NCI-H82 treated with DMSO at 0.1 percent for 48 hours (cell line): Measurements from ENCODE around the gene SERPINB7.

Experiments used
- DNase-seq: peaks from one replicate; lab custom pipeline; 2025; ENCODE audit not compliant: unreplicated experiment; lab: John Stamatoyannopoulos, UW

The SERPINB7 gene

DNA sequence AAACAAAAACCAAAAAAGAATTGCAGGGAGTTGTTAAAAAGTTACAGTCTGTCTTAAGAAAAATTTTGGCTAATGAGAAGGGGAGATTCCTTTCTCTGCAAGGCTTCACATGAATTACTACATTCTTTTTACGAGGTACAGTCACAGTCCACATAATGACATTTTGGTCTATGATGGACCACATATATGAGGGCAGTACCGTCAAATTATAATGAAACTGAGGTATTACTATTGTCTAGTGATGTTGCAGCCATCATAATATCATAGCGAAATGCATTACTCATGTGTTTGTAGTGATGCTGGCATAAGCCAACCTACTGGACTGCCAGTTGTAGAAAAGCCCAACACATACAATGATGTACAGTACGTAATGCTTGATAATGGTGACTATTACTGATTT is 12.5 kb downstream of the SERPINB7 start:
- DNase-seq: no peak

DNA sequence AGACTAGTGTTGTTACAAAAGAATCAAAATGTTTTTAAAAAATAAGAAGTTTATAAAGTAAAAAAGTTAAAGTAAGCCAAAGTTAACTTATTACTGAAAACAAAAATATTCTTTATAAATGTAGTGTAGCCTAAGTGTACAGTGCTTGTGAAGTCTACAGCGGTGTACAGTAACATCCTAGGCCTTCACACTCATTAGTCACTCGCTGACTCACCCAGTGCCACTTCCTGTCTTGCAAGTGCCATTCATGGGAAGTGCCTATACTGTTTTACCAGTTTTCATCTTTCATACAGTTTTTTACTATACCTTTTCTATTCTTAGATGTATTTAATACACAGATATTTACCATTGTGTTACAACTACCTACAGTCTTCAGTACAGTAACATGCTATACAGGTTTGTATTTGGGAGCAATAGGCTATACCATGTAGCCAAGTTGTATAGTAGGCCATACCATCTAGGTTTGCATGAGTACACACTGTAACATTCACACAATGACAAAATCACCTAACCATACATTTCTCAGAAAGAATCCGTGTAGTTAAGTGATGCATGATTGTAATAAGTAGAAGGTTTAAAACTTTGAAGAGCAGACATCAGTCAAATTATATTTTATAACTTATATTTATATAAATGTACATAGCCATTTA is 13.4 kb downstream of the SERPINB7 start:
- DNase-seq: no peak

DNA sequence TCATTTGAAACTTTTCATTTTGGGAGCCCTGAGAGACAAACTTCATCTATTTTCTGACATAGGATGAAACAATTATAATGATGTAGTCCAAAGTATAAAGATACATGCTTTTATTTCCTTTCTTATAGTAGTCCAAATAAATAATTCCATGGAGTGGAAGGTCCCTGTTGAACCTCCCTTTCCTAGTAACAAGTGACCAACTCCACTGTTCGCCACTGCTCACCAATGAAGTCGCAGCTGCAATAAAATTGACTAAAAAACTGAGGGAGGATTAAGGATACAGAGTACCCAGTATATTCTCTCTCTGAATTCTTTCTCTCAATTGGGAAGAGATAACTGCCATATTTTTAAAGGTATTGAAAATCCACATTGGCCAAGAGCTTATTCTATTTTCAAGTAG is 14.1 kb downstream of the SERPINB7 start:
- DNase-seq: no peak

DNA sequence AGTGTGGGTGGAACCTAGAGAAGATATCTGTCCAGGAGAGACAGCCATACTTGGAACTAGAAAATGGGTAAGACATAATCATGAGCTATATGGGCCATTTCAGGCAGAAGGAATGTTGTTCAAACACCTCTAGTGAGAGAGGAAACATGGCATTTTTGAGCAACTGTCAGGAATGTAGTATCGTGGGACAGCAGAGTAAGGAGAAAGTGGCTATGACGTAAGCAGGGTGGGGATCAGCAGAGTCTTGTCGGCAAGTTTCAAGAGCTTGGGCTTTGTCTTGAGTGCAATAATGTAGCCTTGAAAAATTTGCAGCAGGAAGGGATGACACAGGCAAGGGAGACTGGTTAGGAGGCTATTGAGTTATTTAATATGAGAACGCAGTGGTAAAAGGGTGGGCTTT is 20.4 kb downstream of the SERPINB7 start:
- no peak for DNase-seq

DNA sequence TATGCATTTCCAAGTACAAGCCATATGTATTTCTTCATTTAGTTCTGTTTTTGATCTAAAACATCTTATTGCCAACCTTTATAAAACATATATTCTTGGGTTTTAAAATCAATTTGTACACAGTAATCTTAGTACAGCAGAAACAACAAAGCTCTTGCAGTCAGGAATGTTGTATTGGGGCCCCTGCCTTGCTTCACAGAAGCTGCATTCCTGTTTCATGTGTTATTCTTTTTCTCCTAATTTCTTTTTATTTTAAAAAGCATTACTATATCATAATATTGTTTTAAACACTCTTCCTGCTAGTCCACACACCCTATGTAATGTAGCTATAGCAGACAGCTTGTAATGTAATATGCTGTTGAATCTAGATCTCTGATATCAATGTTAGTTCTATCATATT is 24.0 kb downstream of the SERPINB7 start:
- no peak for DNase-seq

DNA sequence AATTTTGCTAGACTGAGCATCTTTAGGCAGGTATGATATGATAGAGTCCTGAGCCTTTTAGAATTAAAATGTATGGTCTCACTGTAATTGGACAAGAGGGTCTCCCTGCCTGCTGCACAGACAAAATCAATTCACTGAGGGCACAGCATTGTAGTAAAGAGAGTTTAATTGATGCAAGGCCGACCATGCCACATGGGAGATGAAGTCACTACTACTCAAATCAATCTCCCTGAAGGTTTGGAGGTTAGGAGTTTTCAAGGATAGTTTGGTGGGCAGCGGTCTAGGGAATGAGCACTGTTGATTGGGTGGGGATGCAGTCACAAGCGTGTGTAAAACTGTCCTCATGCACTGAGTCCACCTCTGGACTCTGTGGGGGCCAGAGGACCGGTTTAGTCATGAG is 26.1 kb downstream of the SERPINB7 start:
- DNase-seq: no peak

DNA sequence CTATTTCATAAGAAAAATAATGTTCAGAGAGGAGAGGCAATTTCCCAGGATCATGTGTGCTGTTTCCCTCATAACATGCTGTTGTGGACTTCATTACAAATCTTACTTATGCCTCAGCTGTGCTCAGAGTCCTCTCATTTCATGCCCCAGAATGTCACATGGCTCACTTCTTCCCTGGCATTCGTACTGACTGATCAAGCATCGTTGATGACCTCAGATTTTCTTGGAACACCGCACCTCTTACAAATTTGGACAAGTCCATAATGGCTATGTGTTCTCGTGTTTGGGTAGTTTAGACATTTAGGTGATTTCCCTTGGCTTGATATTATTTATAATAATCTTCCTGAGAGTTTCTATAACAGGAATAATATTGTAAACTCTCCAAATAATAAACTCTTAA is 32.9 kb downstream of the SERPINB7 start:
- DNase-seq: no peak

DNA sequence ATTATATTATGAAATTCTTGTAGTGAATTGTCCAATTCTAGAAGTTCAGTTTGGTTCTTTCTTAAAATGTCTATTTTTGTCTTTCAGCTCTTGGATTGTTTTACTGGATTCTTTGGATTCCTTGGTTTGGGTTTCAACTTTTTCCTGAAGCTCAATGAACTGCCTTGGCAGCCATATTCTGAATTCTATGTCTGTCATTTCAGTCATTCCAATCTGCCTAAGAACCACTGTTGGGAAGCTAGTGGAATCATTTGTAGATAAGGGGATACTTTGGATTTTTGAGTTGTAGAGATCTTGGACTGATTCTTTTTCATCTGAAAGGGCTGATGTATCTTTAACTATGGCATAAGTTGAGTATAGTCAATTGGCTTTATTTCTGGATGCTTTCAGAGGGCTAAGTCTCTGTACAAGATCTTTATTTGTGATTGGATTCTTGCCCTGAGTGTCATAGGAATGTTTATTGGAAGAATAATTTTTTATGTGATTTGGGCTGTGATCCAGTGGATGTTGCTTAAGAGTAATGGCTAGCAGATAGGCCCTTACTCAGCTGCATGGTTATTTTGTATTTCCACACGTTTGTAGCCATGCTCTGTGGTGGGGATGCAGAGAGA is 42.3 kb downstream of the SERPINB7 start:
- DNase-seq: no peak

DNA sequence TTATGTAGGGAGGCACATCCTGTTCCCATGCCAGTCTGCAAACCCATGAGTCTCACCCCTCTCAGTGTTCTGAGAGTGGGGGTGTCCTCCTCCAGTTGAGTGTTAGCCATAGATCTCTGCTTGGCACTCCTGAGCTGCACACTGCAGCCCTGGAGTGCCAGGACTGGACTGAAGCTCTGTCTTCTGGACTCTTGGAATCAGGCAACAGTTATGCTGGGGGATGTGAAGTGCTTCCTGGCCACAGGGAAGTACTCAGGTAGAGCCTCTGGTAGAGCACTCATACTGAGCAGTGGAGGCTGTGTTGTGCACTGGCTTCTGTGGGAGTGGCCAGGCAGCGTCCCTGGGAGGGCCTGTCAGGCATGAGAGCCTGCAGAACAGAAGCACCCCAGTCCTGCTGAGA is 43.0 kb downstream of the SERPINB7 start:
- DNase-seq: no peak

DNA sequence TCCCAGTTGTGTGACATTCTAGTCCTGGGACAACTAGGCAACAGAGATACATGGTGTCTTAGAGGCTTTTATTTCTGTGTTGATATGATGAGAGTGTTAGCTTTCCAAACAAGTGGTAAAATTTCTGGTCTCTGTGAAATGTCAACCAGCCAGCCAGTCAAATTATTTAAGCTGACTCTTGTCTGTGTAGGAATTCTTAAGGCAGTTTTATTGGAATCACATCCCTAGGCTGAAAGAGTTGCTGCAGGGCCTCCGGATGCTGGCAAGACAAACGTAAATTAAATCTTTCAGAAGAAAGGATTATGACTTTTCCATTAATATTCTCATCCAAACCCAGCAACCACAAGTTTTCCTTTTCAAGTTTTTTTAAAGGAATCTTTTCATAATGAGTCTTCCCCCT is 44.6 kb downstream of the SERPINB7 start:
- DNase-seq: no peak

DNA sequence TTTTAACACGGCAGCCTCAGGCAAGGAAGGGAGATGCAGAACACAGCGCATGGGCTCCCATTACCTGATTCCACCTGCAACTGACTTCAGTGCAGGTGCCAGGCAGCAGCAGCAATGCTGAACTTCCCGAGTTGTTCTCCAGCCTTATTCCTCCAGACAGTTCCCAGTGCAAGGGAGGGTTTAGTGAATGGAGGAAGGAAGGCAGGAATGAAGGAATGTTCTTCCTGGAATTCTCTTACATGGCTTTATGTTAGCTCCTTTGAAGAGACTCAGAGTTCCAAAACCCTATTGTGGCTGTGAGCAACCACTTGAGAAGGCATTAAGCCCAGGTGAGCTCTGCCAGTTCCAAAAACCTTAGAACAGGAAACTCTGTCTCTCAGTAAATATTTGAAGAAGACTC is 45.5 kb downstream of the SERPINB7 start:
- no peak for DNase-seq

DNA sequence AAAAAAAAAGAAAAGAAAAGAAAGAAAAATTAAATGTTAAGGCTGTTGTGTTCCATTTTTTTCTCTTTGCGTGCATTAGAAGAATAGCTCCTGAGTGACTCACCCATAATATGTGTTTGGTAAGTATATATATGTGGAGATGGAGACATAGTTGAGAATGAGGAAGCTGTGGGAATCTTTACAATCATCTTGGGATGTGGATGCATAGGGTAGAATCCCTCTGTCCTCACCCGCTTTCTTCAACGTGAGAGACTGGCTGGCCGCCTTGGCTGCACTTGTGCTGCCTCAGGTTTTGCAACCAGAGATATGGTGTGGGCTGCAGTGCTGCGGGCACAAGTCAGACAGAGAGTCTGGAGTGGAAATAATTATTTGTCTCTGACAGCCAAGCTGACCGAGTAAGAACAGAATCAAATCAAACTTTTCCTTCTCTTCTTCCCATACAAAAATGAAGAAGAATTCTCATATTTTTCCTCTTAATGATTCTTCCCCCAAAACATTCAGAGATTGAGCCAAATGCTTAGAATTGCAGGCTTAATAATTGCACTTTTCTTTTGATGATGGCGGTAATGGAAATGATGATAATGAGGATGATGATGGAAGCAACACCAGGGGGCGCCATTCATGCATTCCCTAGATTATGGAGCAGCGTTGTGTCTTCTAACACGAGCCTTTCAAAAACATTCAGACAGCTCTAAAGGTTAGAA is 48.5 kb downstream of the SERPINB7 start:
- no peak for DNase-seq

DNA sequence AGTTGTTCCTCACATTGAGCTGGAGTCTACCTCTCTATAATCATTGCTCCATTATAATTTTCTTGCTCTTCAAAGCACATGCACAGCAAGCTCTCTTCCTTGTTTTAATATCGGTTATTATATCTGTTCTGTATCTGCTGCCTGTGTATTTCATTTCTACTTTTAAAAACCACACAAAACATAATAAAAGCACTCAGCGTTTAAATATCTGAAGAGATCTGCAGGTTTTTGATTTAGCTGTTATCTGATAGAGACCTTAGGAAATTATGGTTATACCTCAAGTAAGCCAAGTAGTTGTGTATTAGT is 49.0 kb downstream of the SERPINB7 start:
- DNase-seq: no peak

DNA sequence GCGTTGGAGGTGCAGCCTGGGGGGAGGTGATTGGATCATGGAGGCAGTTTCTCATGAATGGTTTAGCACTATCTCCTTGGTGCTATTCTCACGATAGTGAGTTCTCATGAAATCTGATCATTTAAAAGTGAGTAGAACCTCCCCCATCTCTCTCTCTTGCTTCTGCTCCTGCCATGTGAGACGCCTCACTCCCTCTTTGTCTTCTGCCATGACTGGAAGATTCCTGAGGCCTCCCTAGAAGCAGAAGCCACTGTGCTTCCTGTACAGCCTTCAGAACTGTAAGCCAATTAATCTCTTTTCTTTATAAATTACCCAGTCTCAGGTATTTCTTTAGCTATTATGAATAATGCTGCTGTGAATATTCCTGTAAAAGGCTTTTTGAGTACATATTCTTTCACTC is 52.9 kb downstream of the SERPINB7 start:
- no peak for DNase-seq

DNA sequence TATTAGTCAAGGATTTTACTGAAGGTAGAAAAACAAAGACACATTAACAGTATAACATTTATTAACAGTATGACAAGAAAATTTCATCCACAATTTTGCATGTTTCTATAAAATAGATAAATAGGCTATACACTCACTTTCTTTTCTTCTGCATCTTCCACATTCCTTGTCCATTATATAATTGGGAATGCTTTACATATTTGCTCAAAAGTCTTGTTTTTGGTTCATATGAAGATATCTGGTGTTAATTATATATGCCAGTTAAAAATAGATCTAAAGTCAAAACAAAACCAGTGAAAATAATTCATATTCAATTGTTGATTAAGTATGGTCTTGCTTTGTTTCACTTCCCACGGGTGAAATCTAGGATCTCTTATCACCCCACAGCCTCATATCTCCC is 53.4 kb downstream of the SERPINB7 start:
- no peak for DNase-seq

DNA sequence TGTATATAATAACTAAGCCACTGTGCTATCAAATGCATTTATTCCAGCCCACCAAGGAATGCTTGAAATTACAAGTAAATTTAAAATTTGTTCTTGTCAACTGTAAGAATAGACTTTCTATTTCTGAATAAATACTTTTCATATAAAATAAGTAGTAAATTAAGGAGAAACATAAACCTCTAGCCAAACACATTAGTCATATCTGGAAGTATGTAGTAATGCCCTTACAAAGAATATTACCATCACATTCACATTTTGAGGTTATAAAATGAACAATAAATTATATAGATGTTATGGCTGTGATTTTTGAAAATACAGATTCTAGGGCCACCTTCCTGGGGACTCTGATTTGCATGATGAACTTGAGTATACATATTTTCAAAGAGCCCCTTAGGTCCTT is 54.7 kb downstream of the SERPINB7 start:
- DNase-seq: no peak

DNA sequence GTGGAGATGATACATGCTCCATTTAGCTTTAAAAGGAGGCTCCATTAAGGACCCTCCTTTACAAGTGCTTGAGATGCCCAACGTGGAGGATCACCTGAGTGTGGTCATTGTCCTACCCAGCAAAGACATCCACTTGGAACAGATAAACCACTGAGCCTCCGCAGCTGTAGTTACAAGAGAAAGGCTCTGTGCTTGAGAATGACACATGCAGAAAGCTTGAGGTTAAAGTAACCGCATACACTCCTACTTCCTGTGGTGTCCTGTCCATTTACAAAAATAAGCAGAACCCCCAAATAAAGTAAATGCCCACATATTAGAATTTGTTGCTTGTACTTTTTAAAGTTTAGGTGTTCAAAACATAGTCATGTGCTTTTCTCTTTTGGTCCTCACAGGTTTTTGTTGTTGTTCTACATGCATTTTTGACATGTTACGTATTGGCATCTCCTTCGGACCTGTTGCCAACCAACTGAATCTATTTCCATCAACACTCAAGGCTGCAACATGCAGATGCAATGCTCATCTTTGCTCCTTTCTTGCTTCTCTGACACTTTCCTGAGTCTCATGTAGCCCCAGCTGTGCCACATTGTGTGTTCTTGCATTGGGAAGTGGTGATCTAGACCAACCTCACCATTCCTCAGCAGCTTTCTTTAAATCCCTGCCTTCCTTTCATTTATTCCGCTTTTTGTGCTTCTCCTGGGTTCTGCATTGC is 56.0 kb downstream of the SERPINB7 start:
- DNase-seq: no peak

DNA sequence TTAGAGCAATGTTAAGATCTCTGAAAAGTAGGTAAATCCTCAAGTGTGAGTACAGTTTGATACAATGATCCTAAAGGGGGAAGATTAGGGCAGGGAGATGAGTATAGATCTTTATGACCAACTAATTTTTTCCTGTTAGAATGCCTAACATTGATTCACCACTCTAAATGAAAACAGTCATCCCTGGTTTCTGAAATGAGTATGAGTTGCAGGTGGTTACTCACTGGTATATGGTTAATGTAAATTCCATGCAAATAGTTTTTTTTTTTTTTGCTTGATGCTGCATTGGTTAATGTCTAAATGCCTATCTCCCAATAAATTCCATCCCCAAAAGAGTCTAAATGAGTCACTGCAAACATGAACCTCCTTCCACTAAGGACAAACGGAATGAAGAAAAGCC is 57.3 kb downstream of the SERPINB7 start:
- no peak for DNase-seq

DNA sequence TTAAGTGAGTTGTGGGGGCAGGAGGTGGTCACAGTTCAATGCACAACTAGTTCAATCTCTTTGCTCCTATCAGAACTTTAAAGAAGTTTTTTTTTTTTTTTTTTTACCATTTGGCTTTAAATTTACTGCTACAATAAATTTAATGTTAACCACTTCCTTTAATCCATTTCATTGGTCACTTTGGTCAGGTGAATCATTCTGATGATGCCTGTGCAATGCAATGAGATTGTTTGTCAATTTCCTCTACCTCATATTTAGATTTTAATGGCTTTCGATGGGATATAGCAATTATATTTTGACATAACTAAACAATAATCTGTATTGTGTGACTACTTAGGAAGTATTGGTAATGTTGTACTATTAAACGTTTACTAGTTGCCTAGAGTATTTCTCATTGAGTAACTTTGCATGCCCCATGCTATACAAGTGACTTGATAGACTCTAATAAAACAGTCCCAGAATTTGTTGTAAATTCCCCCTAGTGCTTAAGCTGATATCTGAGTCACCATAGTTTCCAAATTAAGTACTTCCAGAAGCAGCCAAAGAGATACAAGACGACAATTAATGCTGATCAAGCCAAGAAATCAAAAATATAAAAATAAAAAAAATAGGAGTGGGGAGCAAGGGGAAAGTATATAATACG is 59.4 kb downstream of the SERPINB7 start:
- DNase-seq: no peak

DNA sequence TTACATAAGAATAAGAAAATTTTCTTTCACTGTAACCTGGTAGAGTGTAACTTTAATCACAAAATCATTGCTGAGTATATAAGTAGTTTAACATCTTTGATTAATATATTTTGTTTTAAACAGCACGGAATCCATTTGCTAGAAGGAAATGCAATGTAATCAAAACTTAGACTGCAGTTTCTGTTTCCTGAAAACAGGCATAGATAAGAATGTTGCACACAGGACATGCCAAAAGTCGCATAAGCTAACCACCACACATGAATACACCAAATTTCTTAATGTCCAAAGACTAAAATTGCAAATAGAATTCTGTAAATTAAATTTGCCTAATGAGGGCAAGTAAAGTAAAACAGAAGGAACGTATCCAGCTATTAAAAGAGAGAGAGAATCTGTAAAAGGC is 61.2 kb downstream of the SERPINB7 start:
- no peak for DNase-seq

DNA sequence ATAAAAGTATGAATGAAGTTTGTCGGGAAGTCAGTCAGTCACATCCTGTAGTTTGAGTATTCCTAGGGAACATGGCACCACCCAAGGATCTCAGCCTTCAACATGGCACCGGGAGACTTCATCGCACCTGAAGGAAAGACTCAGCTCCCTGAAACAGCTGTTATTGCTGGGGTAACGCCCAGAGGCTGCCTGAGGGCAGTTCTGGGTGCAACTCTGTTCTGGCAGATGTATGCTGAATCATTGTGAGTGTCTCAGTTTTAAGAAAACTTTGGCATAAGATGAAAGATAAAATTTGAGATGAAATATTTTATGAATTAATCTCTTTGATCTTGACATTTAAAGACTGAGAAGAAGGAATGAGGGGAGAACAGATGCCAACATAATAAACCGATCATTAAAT is 62.4 kb downstream of the SERPINB7 start:
- DNase-seq: no peak

DNA sequence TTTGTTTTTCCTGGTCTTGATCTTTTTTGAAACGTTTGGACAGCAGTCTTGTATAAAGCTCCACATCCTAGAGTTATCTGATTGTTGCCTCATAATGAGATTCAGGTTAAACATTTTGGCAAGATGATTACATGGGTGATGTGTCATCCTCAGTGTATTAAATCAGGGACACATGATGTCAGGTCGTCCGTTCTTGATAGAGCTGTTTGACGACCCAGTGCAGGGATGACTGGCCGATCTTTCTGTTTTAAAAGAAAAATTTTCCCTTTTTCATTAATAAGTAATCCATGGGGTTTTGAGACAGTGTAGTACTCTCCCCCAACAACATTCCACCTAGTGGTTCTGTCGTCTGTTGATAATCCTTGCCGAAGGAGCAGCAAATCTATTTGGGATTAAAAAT is 67.8 kb downstream of the SERPINB7 start:
- DNase-seq: no peak
